NCI-H460 (cell line): Measurements from ENCODE around the gene CRNN. TPM values are rescaled to one million over a fixed set of nuclear protein-coding genes. Genes with fewer than 3 reads are reported as not detected.

Source experiments
- DNase-seq: peaks from one replicate; pipeline ENCODE4 v3.0.0-alpha.2; 2016; ENCODE audit warnings: low read depth; ENCODE audit errors: extremely low read depth
- polyA plus RNA-seq: library from polyadenylated mRNA; depleted of rRNA; stranded (reverse); fragments of >200 nt; gene quantifications from 2 replicates; pipeline ENCODE4 v1.2.3, GENCODE V29; 2014; cell fraction: nucleus; rRNA removed
- total RNA-seq: library from RNA; depleted of rRNA; stranded (reverse); fragments of >200 nt; shearing (Covaris generic); gene quantifications from 2 replicates; pipeline ENCODE4 v1.2.3, GENCODE V29; 2014; rRNA removed

The CRNN gene
- not detected in 2 replicates for total RNA-seq
- polyA plus RNA-seq: not detected in 2 replicates

- no peak for DNase-seq
Observed at GRCh38 chr1:152413909-152414308, at the start of gene CRNN. Gene CRNN, minus strand, starts transcription at chr1:152414263. Its CDS starts 2,030 bp downstream, at chr1:152412233.

- DNase-seq: no peak
Observed at GRCh38 chr1:152462636-152463035, 48.6 kb upstream of the CRNN start.

- peak; percentile 72 for DNase-seq
Observed at GRCh38 chr1:152461544-152461943, 47.5 kb upstream of the CRNN start.

GRCh38 chr1:152460529-152460899, 46.5 kb upstream of the CRNN start:
- DNase-seq: no peak

- peak; percentile 69 for DNase-seq
Observed at GRCh38 chr1:152459596-152460528, 45.8 kb upstream of the CRNN start.

GRCh38 chr1:152458384-152459185, 44.5 kb upstream of the CRNN start:
- peak; percentile 86 for DNase-seq

- no peak for DNase-seq
Observed at GRCh38 chr1:152457561-152457960, 43.5 kb upstream of the CRNN start.

GRCh38 chr1:152457071-152457470, 43.0 kb upstream of the CRNN start:
- DNase-seq: no peak

- DNase-seq: no peak
Observed at GRCh38 chr1:152451254-152451653, 37.2 kb upstream of the CRNN start.

- no peak for DNase-seq
Observed at GRCh38 chr1:152449661-152450060, 35.6 kb upstream of the CRNN start.

GRCh38 chr1:152448496-152448895, 34.4 kb upstream of the CRNN start:
- DNase-seq: no peak

GRCh38 chr1:152448095-152448494, 34.0 kb upstream of the CRNN start:
- no peak for DNase-seq

- DNase-seq: no peak
Observed at GRCh38 chr1:152447484-152447883, 33.4 kb upstream of the CRNN start.

GRCh38 chr1:152444045-152444444, 30.0 kb upstream of the CRNN start:
- DNase-seq: no peak

- no peak for DNase-seq
Observed at GRCh38 chr1:152442765-152443164, 28.7 kb upstream of the CRNN start.

- DNase-seq: no peak
Observed at GRCh38 chr1:152442301-152442700, 28.2 kb upstream of the CRNN start.

- no peak for DNase-seq
Observed at GRCh38 chr1:152441756-152442155, 27.7 kb upstream of the CRNN start.

GRCh38 chr1:152440635-152441471, 26.8 kb upstream of the CRNN start:
- DNase-seq: peak; percentile 81

- no peak for DNase-seq
Observed at GRCh38 chr1:152436593-152437496, 22.8 kb upstream of the CRNN start.

GRCh38 chr1:152427458-152427857, 13.4 kb upstream of the CRNN start:
- DNase-seq: no peak
